WTC11 (cell line): ENCODE data around the gene ASS1. TPM values are rescaled to one million over a fixed set of nuclear protein-coding genes. Genes with fewer than 3 reads are reported as not detected.

Source experiments
- ATAC-seq: fragments of 200-7000 bp; cut with Tn5 transposase; 2 replicates; pipeline ENCODE4 v1.10.0; 2021; ENCODE audit warnings: mild to moderate bottlenecking, moderate library complexity
- CTCF ChIA-PET: fragments of 300-600 bp; sonication (Branson Sonifier 250); formaldehyde crosslinking; loops from one replicate; lab custom pipeline; 2021; ENCODE audit warnings: antibody characterized with exemption; lab: Charles Lee
- POLR2A ChIA-PET: fragments of 350-600 bp; sonication (Branson Sonifier 250); formaldehyde crosslinking; loops from one replicate; lab custom pipeline; 2021; ENCODE audit warnings: antibody characterized with exemption; lab: Charles Lee
- DNase-seq: peaks from one replicate; pipeline ENCODE4 v3.0.0; 2021; ENCODE audit warnings: low spot score
- H3K27ac Mint-ChIP-seq: 2 replicates; pipeline ENCODE4 v1.8.0; 2021; ENCODE audit warnings: mixed read lengths
- H3K27me3 Mint-ChIP-seq: 2 replicates; pipeline ENCODE4 v1.8.0; 2021; ENCODE audit warnings: low read depth, mild to moderate bottlenecking, moderate library complexity, mixed read lengths
- H3K36me3 Mint-ChIP-seq: 2 replicates; pipeline ENCODE4 v1.8.0; 2021; ENCODE audit warnings: mixed read lengths
- H3K4me1 Mint-ChIP-seq: 2 replicates; pipeline ENCODE4 v1.8.0; 2022; ENCODE audit warnings: mixed read lengths
- H3K4me3 Mint-ChIP-seq: 2 replicates; pipeline ENCODE4 v1.8.0; 2021; ENCODE audit warnings: mild to moderate bottlenecking, moderate library complexity, mixed read lengths
- H3K9me3 Mint-ChIP-seq: 2 replicates; pipeline ENCODE4 v1.8.0; 2021; ENCODE audit warnings: mixed read lengths
- CTCF ChIP-seq: fragments of 200-600 bp; IDR thresholded peaks from 2 replicates; pipeline ENCODE4 v1.8.0; 2022; ENCODE audit warnings: antibody characterized with exemption
- E2F1 ChIP-seq: sonication (generic); formaldehyde crosslinking; IDR thresholded peaks from 2 replicates; pipeline ENCODE4 v1.8.0; 2022; ENCODE audit warnings: mild to moderate bottlenecking, missing genetic modification reagents
- ETV6 ChIP-seq: sonication (generic); formaldehyde crosslinking; IDR thresholded peaks from 2 replicates; pipeline ENCODE4 v1.8.1; 2022; ENCODE audit warnings: mild to moderate bottlenecking, missing genetic modification reagents
- FOXP4 ChIP-seq: sonication (generic); formaldehyde crosslinking; IDR thresholded peaks from 2 replicates; pipeline ENCODE4 v1.8.0; 2022; ENCODE audit warnings: mild to moderate bottlenecking, missing genetic modification reagents
- HMGA2 ChIP-seq: fragments of 250-450 bp; sonication (Bioruptor Pico); IDR thresholded peaks from 2 replicates; pipeline ENCODE4 v1.4.0; 2021; ENCODE audit warnings: mild to moderate bottlenecking, moderate library complexity
- IRF1 ChIP-seq: sonication (generic); formaldehyde crosslinking; IDR thresholded peaks from 2 replicates; pipeline ENCODE4 v1.8.0; 2023; ENCODE audit warnings: missing genetic modification reagents
- KAT7 ChIP-seq: sonication (generic); formaldehyde crosslinking; IDR thresholded peaks from 2 replicates; pipeline ENCODE4 v1.8.1; 2023; ENCODE audit warnings: missing genetic modification reagents, mild to moderate bottlenecking, borderline replicate concordance
- MAX ChIP-seq: sonication (generic); formaldehyde crosslinking; IDR thresholded peaks from 2 replicates; pipeline ENCODE4 v1.8.0; 2022; ENCODE audit warnings: mild to moderate bottlenecking, missing genetic modification reagents
- OVOL2 ChIP-seq: fragments of 250-450 bp; sonication (Bioruptor Pico); IDR thresholded peaks from 2 replicates; pipeline ENCODE4 v1.9.0; 2021; ENCODE audit warnings: mild to moderate bottlenecking, borderline replicate concordance
- PRDM15 ChIP-seq: sonication (generic); formaldehyde crosslinking; IDR thresholded peaks from 2 replicates; pipeline ENCODE4 v1.8.0; 2022; ENCODE audit warnings: missing genetic modification reagents
- RELA ChIP-seq: sonication (generic); formaldehyde crosslinking; IDR thresholded peaks from 2 replicates; pipeline ENCODE4 v1.8.1; 2022; ENCODE audit warnings: missing genetic modification reagents, mild to moderate bottlenecking, borderline replicate concordance
- SMAD4 ChIP-seq: sonication (generic); formaldehyde crosslinking; IDR thresholded peaks from 2 replicates; pipeline ENCODE4 v1.8.0; 2022; ENCODE audit warnings: mild to moderate bottlenecking, missing genetic modification reagents
- SOX15 ChIP-seq: fragments of 250-450 bp; sonication (Bioruptor Pico); IDR thresholded peaks from 2 replicates; pipeline ENCODE4 v1.9.0; 2021; ENCODE audit warnings: mild to moderate bottlenecking
- TEAD4 ChIP-seq: sonication (generic); formaldehyde crosslinking; IDR thresholded peaks from 2 replicates; pipeline ENCODE4 v1.8.0; 2022; ENCODE audit warnings: mild to moderate bottlenecking, missing genetic modification reagents
- TP53 ChIP-seq: sonication (generic); formaldehyde crosslinking; IDR thresholded peaks from 2 replicates; pipeline ENCODE4 v1.8.1; 2023; ENCODE audit warnings: mild to moderate bottlenecking, missing genetic modification reagents
- ZBTB43 ChIP-seq: sonication (generic); formaldehyde crosslinking; IDR thresholded peaks from 2 replicates; pipeline ENCODE4 v1.8.1; 2023; ENCODE audit warnings: mild to moderate bottlenecking, missing genetic modification reagents
- ZMAT4 ChIP-seq: fragments of 250-450 bp; sonication (Bioruptor Pico); IDR thresholded peaks from 2 replicates; pipeline ENCODE4 v1.9.0; 2021; ENCODE audit warnings: mild to moderate bottlenecking
- ZNF219 ChIP-seq: sonication (generic); formaldehyde crosslinking; IDR thresholded peaks from 2 replicates; pipeline ENCODE4 v1.8.0; 2023; ENCODE audit warnings: missing genetic modification reagents, mild to moderate bottlenecking, borderline replicate concordance
- ZSCAN18 ChIP-seq: fragments of 250-450 bp; sonication (Bioruptor Pico); IDR thresholded peaks from 2 replicates; pipeline ENCODE4 v2.1.2; 2022; ENCODE audit warnings: mild to moderate bottlenecking, moderate library complexity
- total RNA-seq: library from RNA; stranded (reverse); gene quantifications from 3 replicates; pipeline ENCODE4 v1.2.3, GENCODE V29; 2021

Gene ASS1
- total RNA-seq, 1 experiment from 2014 or later, result 95.7 TPM

- no peak for TF ChIP-seq FOXP4
Observed at GRCh38 chr9:130461218-130461630, 16.5 kb downstream of the ASS1 start (continued).

- Mint-ChIP-seq H3K9me3 (no peaks in the 10 kb centered on the region), H3K4me1 (no peaks in the 10 kb centered on the region)
- TF ChIP-seq OVOL2 (no peak), PRDM15 (CRISPR knock-in tag) (no peak), ZMAT4 (no peak), TEAD4 (CRISPR knock-in tag) (no peak), MAX (no peak), ZSCAN18 (CRISPR knock-in tag) (no peak)
- TF ChIP-seq, all 79 proteins: peak for 0
- Mint-ChIP-seq H3K36me3 (no peaks in the 10 kb centered on the region), H3K27me3 (no peaks in the 10 kb centered on the region), H3K27ac (no peak overlapping the region), H3K4me3 (no peak overlapping the region)
- DNase-seq (no peak), ATAC-seq (no peak)
- CTCF ChIA-PET, result interaction anchor here (0.6 to 5.0 kb wide), 13 partner anchors 8 to 231 kb away, joined by 3 to 60 read pairs (median 14); partner anchors contain the start of gene EXOSC2
- POLR2A ChIA-PET, result no interaction called here
Observed at GRCh38 chr9:130461731-130462130, 17.0 kb downstream of the ASS1 start.

GRCh38 chr9:130462685-130463540 is 18.2 kb downstream of the ASS1 start:
- Mint-ChIP-seq H3K36me3 (no peaks in the 10 kb centered on the region), H3K27ac (no peak overlapping the region), H3K4me3 (no peak overlapping the region), H3K27me3 (no peaks in the 10 kb centered on the region), H3K4me1 (peaks cover 8% of the 10 kb centered on the region), H3K9me3 (no peaks in the 10 kb centered on the region)
- ATAC-seq (no peak), DNase-seq (no peak)
- POLR2A ChIA-PET, result interaction anchor here (1.0 kb wide), 1 partner anchor 219 kb away, joined by 4 read pairs; no protein-coding TSS in a partner anchor
- CTCF ChIA-PET, result interaction anchor here (0.5 to 5.0 kb wide), 7 partner anchors 10 to 230 kb away, joined by 3 to 60 read pairs (median 6); partner anchors contain the start of gene EXOSC2
- no peak for TF ChIP-seq E2F1 (CRISPR knock-in tag)
- TF ChIP-seq ZNF219 (CRISPR knock-in tag), result no peak
- no peak for TF ChIP-seq SOX15 (CRISPR knock-in tag)
- TF ChIP-seq IRF1 (CRISPR knock-in tag), result no peak
- TF ChIP-seq KAT7 (CRISPR knock-in tag), result no peak
- TF ChIP-seq HMGA2 (CRISPR knock-in tag), result no peak
- no peak for TF ChIP-seq ZBTB43 (CRISPR knock-in tag)
- no peak for TF ChIP-seq CTCF
- TF ChIP-seq RELA, result no peak
- no peak for TF ChIP-seq SMAD4
- TF ChIP-seq TP53 (CRISPR knock-in tag), result no peak
- TF ChIP-seq ETV6, result no peak
